Nephron (organoid): ENCODE measurements around the gene COG5.

Experiments used
- H3K27ac Mint-ChIP-seq, 3 experiments: 2 replicates each; pipeline ENCODE4 v1.8.0; 2020; ENCODE audit warnings: mixed read lengths in 3 of 3, mild to moderate bottlenecking in 2 of 3, moderate library complexity in 1 of 3
- H3K27me3 Mint-ChIP-seq: 2 replicates; pipeline ENCODE4 v1.8.0; 2021; ENCODE audit warnings: low read depth, mild to moderate bottlenecking, moderate library complexity, mixed read lengths
- H3K36me3 Mint-ChIP-seq: 2 replicates; pipeline ENCODE4 v1.8.0; 2020; ENCODE audit warnings: low read depth, mixed read lengths
- H3K4me1 Mint-ChIP-seq: 2 replicates; pipeline ENCODE4 v1.8.0; 2020; ENCODE audit warnings: mixed read lengths
- H3K4me3 Mint-ChIP-seq, 3 experiments: 2 replicates each; pipeline ENCODE4 v1.8.0; 2020; ENCODE audit warnings: mild to moderate bottlenecking in 3 of 3, mixed read lengths in 3 of 3, moderate library complexity in 2 of 3
- H3K9me3 Mint-ChIP-seq: 2 replicates; pipeline ENCODE4 v1.8.0; 2020; ENCODE audit warnings: mixed read lengths
- CTCF ChIP-seq, 3 experiments: fragments of 200-600 bp; sonication (generic); IDR thresholded peaks; one replicate each; pipeline ENCODE4 v1.5.0; 2021; ENCODE audit warnings: antibody characterized with exemption in 3 of 3; ENCODE audit not compliant: unreplicated experiment in 3 of 3

COG5 gene

DNA sequence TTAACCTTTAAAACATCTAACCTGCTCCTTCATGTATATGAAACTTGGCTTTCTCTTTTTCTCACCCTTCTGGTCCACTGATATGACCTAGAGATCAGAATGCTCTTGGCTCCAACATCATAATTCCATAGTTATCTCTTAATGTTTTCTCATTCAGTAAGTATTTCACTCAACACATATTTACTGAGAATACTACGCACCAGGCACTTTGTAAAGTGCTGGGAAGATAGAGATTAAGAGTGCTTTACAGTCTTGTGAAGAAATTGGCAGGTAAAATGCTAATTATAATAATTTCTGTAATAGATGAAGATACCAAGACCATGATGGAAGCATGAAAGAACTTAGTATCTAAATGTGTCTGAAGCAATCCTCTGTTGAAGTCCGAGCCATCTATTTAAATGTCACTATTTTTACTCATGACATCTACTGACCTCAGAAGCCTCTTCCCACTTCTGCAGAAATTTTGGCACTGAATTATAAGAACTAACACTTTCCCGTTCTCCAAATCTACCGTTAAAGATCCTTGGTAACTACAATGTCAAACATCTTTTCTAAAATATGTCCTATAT is 278.7 kb downstream of the COG5 start:
- Mint-ChIP-seq H3K4me3 (no peak overlapping the region), H3K4me1 (no peaks in the 10 kb centered on the region), H3K36me3 (peaks cover 11% of the 10 kb centered on the region), H3K27ac (no peak overlapping the region), H3K9me3 (no peaks in the 10 kb centered on the region), H3K27me3 (no peaks in the 10 kb centered on the region)
- TF ChIP-seq CTCF (IDR thresholded peaks at IDR 0.05; ENCODE audit: unreplicated experiment in 3 of 3) = no peak

DNA sequence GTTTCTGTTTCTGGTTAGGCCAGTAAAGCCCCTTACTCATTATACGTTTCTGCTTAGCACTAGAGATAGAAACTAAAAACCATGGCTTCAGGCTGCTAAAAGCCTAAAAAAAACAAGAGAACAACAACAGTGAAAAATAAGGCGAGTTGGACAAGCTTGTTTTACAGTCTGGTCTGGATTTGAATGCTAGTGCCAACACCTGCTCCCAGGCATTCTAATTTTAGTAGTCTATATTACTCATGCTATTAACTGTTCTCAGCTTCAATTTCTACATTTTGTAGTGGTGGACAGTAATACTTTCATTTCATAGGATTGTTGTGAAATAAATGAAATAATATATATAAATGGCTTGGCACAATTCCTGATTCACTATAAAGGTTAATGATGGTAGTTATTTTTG is 286.4 kb downstream of the COG5 start:
- H3K27me3 Mint-ChIP-seq = no peaks in the 10 kb centered on the region
- no peaks in the 10 kb centered on the region for H3K9me3 Mint-ChIP-seq
- H3K36me3 Mint-ChIP-seq = peaks cover 7% of the 10 kb centered on the region
- H3K4me1 Mint-ChIP-seq = peaks cover 5% of the 10 kb centered on the region
- no peak overlapping the region for H3K4me3 Mint-ChIP-seq
- no peak for TF ChIP-seq CTCF (IDR thresholded peaks at IDR 0.05; ENCODE audit: unreplicated experiment in 3 of 3)
- H3K27ac Mint-ChIP-seq = peak overlapping the region in 1 of 3 experiments; percentile 40

DNA sequence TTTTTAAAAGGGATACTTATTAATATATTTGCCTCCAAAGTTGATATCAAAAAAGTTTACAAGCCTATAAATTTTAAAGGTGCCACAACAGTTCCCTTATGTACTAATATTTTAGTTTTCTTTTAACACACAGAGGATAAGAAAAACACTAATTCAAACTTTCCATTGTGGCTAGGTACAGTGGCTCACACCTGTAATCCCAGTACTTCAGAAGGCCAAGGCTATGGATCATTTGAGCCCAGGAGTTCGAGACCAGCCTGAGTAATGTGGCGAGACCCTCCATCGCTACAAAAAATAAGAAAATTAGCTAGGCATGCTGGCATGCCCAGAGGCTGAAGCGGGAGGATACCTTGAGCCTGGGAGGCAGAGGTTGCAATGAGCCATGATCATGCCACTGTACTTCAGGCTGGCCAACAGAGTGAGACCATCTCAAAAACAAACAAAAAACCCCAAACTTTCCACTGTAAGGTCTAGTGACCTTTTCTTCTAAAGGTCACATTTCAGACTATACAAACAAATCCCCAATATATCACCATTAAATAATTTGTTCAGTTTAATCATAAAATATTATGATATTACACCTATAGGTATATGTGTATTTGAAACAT is 287.4 kb downstream of the COG5 start:
- no peak overlapping the region for H3K27ac Mint-ChIP-seq
- H3K27me3 Mint-ChIP-seq = no peaks in the 10 kb centered on the region
- no peaks in the 10 kb centered on the region for H3K9me3 Mint-ChIP-seq
- no peak for TF ChIP-seq CTCF (IDR thresholded peaks at IDR 0.05; ENCODE audit: unreplicated experiment in 3 of 3)
- H3K4me3 Mint-ChIP-seq = no peak overlapping the region
- H3K4me1 Mint-ChIP-seq = peaks cover 5% of the 10 kb centered on the region
- H3K36me3 Mint-ChIP-seq = peaks cover 3% of the 10 kb centered on the region

DNA sequence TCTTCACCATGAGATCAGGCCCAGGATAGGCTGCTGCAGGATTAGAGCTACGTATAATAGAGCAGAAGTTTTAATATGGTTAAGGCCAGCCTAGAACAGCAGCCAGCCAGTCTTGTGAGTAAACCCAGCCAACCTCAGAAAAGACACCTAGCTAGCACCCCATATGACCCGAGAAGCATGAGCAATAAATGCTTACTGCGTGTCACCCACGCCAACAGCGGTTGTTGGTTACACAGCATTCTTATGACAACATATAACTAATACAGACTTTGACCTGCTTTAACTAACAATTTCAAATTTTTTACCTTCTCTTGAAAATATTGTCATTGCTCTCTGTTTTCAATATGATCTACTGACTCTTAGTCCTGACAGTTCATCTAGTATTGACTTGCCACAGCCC is 289.2 kb downstream of the COG5 start:
- no peak overlapping the region for H3K27ac Mint-ChIP-seq

DNA sequence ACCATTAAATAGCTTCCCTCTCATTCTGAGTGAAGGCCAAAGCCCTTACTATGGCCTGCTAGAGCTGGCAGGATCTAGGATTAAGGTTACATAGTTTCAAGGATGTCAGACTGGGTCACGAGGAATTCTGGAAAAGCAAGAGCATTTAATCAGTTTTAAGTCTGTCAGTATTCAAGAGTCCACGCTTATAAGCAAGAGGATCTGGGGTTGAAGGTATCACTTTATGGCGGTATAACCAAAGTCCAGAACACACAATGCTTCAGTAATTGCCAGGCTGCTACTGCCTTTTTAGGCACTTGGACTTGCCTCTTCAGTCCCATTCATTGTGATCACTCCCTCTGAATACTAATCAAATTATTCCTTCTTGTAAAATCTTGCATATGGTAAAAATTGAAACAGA is 293.9 kb downstream of the COG5 start:
- H3K9me3 Mint-ChIP-seq = no peaks in the 10 kb centered on the region
- peaks cover 3% of the 10 kb centered on the region for H3K36me3 Mint-ChIP-seq
- no peak for TF ChIP-seq CTCF (IDR thresholded peaks at IDR 0.05; ENCODE audit: unreplicated experiment in 3 of 3)
- H3K4me1 Mint-ChIP-seq = no peaks in the 10 kb centered on the region
- no peaks in the 10 kb centered on the region for H3K27me3 Mint-ChIP-seq
- H3K4me3 Mint-ChIP-seq = no peak overlapping the region
- H3K27ac Mint-ChIP-seq = no peak overlapping the region

More for the DNA sequence above, 289.2 kb downstream of the COG5 start:
- Mint-ChIP-seq H3K36me3 (peaks cover 3% of the 10 kb centered on the region), H3K27me3 (no peaks in the 10 kb centered on the region), H3K4me1 (peaks cover 5% of the 10 kb centered on the region), H3K9me3 (no peaks in the 10 kb centered on the region), H3K4me3 (no peak overlapping the region)
- no peak for TF ChIP-seq CTCF (IDR thresholded peaks at IDR 0.05; ENCODE audit: unreplicated experiment in 3 of 3)

- no peak for TF ChIP-seq CTCF (IDR thresholded peaks at IDR 0.05; ENCODE audit: unreplicated experiment in 3 of 3)
- H3K27me3 Mint-ChIP-seq = no peaks in the 10 kb centered on the region
- H3K4me1 Mint-ChIP-seq = no peaks in the 10 kb centered on the region
- H3K36me3 Mint-ChIP-seq = peaks cover 3% of the 10 kb centered on the region
- H3K4me3 Mint-ChIP-seq = no peak overlapping the region
- no peak overlapping the region for H3K27ac Mint-ChIP-seq
- H3K9me3 Mint-ChIP-seq = no peaks in the 10 kb centered on the region
Measured at GRCh38 chr7:107268594-107268993, 295.1 kb downstream of the COG5 start.
